ENCODE measurements around the gene KHDRBS2. TPM values are rescaled to one million over a fixed set of nuclear protein-coding genes. Genes with fewer than 3 reads are reported as not detected.

The KHDRBS2 gene
- polyA plus RNA-seq, 1 of the 3 experiments (the other 2 are of a cell fraction), result not detected

DNA sequence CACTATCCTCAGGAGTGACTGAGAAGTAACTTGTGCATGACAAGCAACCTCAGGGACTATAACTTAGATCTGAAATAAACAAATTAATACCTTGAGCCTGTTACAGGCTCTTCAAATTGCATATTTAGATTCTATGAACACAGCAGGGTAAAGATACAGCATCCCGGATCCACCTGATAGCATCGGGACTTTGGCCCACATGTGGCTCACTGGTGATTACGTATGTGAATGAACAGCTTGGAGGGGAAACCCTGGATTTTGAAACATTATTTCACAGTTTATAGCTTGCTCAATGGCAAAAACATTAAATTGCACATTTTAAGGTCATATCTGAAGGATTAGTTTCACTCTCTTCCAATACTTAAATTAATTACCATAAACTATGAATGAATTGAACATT, 133.2 kb downstream of the KHDRBS2 start:
- Histone ChIP-seq H3K9ac (no peak overlapping the region), H3K79me2 (ENCODE audit: insufficient read depth) (no peaks in the 10 kb centered on the region), H3K27me3 (ENCODE audit: insufficient read depth) (no peaks in the 10 kb centered on the region), H3K9me2 (no peaks in the 10 kb centered on the region), H3K36me3 (replicated peaks in 1 of 2; ENCODE audit: control insufficient read depth in 1 of 2, insufficient read depth in 2 of 2, low read length in 1 of 2) (no peaks in the 10 kb centered on the region), H3K4me1 (ENCODE audit: control insufficient read depth in 1 of 2, insufficient read depth in 2 of 2, low read depth in 1 of 2, low read length in 1 of 2) (no peaks in the 10 kb centered on the region), H3F3A (replicated peaks; ENCODE audit: insufficient read depth) (no peaks in the 10 kb centered on the region), H3K9me3 (no peaks in the 10 kb centered on the region), H3K27ac (ENCODE audit: low read depth in 2 of 2, low read length in 1 of 2) (no peak overlapping the region), H2AFZ (ENCODE audit: low read depth) (no peak overlapping the region), H3K4me2 (no peak overlapping the region), H4K20me1 (ENCODE audit: insufficient read depth) (no peaks in the 10 kb centered on the region), H3K4me3 (ENCODE audit: low read depth in 2 of 2, low read length in 1 of 2) (no peak overlapping the region)
- ChIA-PET POLR2A (no interaction called here), CTCF (no interaction called here)
- no peak for DNase-seq
- WGBS (ENCODE audit: low lambda C conversion rate), result 12% methylated on average over 3 of the region's 3 CpGs
- no peak for TF ChIP-seq ELF1 (IDR thresholded peaks at IDR 0.05)
- TF ChIP-seq, protein P1, sequence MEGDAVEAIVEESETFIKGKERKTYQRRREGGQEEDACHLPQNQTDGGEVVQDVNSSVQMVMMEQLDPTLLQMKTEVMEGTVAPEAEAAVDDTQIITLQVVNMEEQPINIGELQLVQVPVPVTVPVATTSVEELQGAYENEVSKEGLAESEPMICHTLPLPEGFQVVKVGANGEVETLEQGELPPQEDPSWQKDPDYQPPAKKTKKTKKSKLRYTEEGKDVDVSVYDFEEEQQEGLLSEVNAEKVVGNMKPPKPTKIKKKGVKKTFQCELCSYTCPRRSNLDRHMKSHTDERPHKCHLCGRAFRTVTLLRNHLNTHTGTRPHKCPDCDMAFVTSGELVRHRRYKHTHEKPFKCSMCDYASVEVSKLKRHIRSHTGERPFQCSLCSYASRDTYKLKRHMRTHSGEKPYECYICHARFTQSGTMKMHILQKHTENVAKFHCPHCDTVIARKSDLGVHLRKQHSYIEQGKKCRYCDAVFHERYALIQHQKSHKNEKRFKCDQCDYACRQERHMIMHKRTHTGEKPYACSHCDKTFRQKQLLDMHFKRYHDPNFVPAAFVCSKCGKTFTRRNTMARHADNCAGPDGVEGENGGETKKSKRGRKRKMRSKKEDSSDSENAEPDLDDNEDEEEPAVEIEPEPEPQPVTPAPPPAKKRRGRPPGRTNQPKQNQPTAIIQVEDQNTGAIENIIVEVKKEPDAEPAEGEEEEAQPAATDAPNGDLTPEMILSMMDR (IDR thresholded peaks at IDR 0.05), result no peak
- TF ChIP-seq, protein P2, sequence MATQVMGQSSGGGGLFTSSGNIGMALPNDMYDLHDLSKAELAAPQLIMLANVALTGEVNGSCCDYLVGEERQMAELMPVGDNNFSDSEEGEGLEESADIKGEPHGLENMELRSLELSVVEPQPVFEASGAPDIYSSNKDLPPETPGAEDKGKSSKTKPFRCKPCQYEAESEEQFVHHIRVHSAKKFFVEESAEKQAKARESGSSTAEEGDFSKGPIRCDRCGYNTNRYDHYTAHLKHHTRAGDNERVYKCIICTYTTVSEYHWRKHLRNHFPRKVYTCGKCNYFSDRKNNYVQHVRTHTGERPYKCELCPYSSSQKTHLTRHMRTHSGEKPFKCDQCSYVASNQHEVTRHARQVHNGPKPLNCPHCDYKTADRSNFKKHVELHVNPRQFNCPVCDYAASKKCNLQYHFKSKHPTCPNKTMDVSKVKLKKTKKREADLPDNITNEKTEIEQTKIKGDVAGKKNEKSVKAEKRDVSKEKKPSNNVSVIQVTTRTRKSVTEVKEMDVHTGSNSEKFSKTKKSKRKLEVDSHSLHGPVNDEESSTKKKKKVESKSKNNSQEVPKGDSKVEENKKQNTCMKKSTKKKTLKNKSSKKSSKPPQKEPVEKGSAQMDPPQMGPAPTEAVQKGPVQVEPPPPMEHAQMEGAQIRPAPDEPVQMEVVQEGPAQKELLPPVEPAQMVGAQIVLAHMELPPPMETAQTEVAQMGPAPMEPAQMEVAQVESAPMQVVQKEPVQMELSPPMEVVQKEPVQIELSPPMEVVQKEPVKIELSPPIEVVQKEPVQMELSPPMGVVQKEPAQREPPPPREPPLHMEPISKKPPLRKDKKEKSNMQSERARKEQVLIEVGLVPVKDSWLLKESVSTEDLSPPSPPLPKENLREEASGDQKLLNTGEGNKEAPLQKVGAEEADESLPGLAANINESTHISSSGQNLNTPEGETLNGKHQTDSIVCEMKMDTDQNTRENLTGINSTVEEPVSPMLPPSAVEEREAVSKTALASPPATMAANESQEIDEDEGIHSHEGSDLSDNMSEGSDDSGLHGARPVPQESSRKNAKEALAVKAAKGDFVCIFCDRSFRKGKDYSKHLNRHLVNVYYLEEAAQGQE (IDR thresholded peaks at IDR 0.05; ENCODE audit: low read depth, low read length), result no peak
- TF ChIP-seq TCF12 (IDR thresholded peaks at IDR 0.05), result no peak
- TF ChIP-seq SMC3 (IDR thresholded peaks at IDR 0.05; ENCODE audit: low read depth, low read length), result no peak

DNA sequence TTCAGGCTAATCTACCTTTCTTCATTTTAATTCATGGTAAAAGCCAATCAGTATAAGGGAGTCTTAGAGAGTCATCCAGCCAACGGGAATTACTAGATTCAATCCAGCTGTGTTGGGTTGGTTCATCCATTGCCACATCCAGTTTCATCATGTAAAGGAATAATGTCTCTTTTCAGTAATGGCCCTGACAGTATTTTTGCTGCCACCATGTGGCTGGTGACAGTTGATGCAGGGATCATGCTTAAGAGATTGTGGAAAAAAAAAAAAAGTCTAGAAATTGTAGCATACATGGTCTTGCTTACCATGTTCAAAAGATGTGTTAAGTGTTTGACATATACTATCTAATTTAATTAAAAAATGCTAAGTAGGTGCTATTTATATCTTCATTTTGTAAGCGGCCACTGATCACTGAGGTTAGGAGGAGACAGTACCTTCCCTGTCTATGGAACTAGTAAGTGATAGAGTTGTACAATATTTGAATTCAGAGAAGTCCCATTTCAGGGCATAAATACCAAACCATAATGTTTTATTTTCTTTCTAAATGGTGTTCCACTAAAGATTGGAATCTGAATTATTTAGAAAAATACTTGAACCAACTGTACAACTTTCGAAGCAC, 135.9 kb downstream of the KHDRBS2 start:
- ChIA-PET CTCF (interaction anchor here (0.7 to 1.7 kb wide), 3 partner anchors 109 to 1073 kb away, joined by 3 to 7 read pairs (median 3); no protein-coding TSS in a partner anchor), POLR2A (no interaction called here)
- Histone ChIP-seq H3K4me2 (no peak overlapping the region), H3K27me3 (ENCODE audit: insufficient read depth) (no peaks in the 10 kb centered on the region), H3F3A (replicated peaks; ENCODE audit: insufficient read depth) (no peaks in the 10 kb centered on the region), H3K9ac (no peak overlapping the region), H2AFZ (ENCODE audit: low read depth) (no peak overlapping the region), H3K9me3 (no peaks in the 10 kb centered on the region), H3K79me2 (ENCODE audit: insufficient read depth) (no peaks in the 10 kb centered on the region), H3K4me3 (ENCODE audit: low read depth in 2 of 2, low read length in 1 of 2) (no peak overlapping the region), H4K20me1 (ENCODE audit: insufficient read depth) (no peaks in the 10 kb centered on the region), H3K27ac (ENCODE audit: low read depth in 2 of 2, low read length in 1 of 2) (no peak overlapping the region), H3K9me2 (no peaks in the 10 kb centered on the region), H3K4me1 (ENCODE audit: control insufficient read depth in 1 of 2, insufficient read depth in 2 of 2, low read depth in 1 of 2, low read length in 1 of 2) (no peaks in the 10 kb centered on the region), H3K36me3 (replicated peaks in 1 of 2; ENCODE audit: control insufficient read depth in 1 of 2, insufficient read depth in 2 of 2, low read length in 1 of 2) (no peaks in the 10 kb centered on the region)
- peak; percentile 29 for DNase-seq
- no peak for TF ChIP-seq RXRA (IDR thresholded peaks at IDR 0.05; ENCODE audit: borderline replicate concordance, low read depth)
- TF ChIP-seq SMC3 (IDR thresholded peaks at IDR 0.05; ENCODE audit: low read depth, low read length), result peak; percentile 49
- TF ChIP-seq RAD21 (IDR thresholded peaks at IDR 0.05; ENCODE audit: low read length), result peak; percentile 66
- TF ChIP-seq, protein P1 (IDR thresholded peaks at IDR 0.05), result peak; percentile 78
- 6% methylated on average over 3 of the region's 3 CpGs for WGBS (ENCODE audit: low lambda C conversion rate)

All from SK-N-SH (cell line).